HG03342 (cell line): ENCODE measurements around the gene STRN3.
"Not testable (repeated sequence)": the region's sequence is repeated elsewhere in the genome, so short reads cannot be mapped to it uniquely, and the experiment has no call there.

ENCODE experiments used
- ATAC-seq: cut with Tn5 transposase; IDR thresholded peaks from one replicate; pipeline ENCODE4 v1.9.1; 2021; ENCODE audit warnings: mild to moderate bottlenecking, moderate library complexity; ENCODE audit not compliant: unreplicated experiment

STRN3 gene

DNA sequence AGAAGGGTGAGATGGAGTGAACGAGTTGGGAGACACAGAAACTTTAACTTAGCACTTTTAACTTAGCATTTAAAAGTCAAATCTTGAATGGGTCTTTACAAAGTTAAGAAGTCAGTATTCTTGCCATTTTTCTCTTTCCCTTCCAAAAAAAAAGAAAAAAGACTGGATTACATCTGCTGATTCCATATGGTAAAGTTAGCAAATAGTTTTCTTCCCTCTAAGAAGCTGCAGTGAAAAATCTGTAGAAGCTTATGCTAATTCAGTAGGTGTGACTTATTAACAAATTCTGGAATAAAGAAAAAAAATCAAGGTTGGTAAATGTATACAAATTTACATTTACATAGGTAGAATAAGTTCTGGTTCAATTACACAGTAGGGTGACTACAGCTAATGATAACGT lies 100.9 kb downstream of the STRN3 start:
- no peak for ATAC-seq

GRCh38 chr14:30921788-30922187 lies 104.4 kb downstream of the STRN3 start:
- ATAC-seq = no peak

DNA sequence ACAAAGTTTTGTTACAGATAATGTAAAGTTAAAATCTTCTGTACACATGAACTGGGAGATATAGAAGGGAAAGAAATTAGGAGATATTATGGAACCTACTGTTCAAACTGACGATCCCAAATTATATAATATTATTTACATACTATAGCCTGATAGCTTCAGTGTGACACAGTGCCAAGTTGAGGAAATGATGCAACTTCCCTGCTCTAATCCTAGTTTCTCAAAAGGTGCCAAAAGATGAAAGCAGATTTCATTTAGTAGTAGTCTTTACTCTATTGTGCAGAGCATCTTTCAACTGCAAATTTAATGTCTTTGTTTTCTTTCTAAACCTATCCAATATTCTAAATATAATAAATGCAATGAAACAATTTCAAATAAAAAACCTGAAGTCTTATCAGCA lies 104.9 kb downstream of the STRN3 start:
- no peak for ATAC-seq

- ATAC-seq = no peak
Observed at GRCh38 chr14:30915596-30915995, 110.6 kb downstream of the STRN3 start.

DNA sequence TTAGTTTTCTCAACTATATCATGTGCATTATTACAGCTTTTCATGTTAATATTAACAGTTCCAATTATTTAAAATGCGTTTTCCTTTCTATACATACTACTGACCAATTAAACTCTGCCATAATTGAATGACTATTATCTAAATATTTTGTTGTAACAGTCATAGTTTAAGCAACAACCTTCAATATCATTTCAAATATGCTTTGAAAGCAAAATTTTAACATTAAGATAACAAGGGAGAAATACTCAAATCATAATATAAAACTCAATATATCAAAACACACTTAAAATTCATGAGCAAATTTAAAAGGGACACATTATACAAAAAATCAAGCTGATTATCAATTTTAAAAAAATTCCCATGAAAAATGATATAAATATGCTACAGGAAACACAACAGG lies 111.4 kb downstream of the STRN3 start:
- no peak for ATAC-seq

DNA sequence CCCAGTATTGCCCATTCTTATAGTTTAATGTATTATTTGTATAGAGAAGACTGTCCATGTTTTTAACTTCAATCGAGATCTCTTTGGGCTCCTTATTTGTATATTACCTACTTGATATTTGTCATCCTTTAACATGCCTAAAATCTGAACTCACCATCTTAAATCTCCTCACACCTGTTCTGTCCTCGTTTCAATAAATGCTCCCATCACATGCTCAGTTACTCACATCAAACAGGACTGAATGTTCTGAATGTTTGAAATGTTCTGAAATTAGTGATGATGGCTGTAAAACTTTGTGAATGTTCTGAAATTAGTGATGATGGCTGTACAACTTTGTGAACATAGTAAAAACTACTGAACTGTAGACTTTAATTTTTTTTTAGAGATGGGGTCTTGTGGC lies 117.4 kb downstream of the STRN3 start:
- no peak for ATAC-seq

DNA sequence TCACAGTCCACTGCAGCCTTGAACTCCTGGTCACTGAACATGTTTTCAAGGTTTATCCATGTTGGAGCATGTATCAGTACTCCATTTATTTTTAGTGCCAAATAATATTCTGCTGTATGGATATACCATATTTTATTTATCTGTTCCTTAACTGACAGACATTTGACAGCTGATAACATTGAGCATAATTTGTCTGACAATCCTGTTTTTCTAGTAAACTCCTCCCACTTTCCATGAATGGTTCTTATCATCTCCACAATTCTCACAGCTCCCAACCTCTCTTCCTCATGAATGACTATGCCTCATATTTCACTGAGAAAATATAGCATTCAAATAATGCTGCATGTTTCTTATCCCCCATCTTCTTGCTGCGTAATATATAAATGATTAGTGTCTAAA lies 118.5 kb downstream of the STRN3 start:
- ATAC-seq = no peak

- ATAC-seq = no peak
Observed at GRCh38 chr14:30906752-30907658, 119.2 kb downstream of the STRN3 start.

GRCh38 chr14:30903285-30904124 lies 122.7 kb downstream of the STRN3 start:
- ATAC-seq = no peak

DNA sequence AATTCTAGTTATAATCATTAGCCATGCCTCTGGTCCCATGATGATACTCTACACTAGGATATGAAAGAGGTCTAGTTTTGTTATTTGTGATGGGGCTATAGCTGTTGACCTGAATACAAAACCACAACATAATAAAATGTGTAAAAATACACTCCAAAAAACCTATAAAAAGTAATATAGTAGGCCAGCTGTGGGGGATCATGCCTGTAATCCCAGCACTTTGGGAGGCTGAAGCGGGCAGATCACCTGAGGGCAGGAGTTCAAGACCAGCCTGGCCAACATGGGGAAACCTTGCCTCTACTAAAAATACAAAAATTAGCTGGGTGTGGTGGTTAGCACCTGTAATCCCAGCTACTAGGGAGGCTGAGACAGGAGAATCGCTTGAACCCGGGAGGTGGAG lies 129.1 kb downstream of the STRN3 start:
- ATAC-seq = not testable (repeated sequence)

GRCh38 chr14:30896435-30896834 lies 129.7 kb downstream of the STRN3 start:
- ATAC-seq = no peak

DNA sequence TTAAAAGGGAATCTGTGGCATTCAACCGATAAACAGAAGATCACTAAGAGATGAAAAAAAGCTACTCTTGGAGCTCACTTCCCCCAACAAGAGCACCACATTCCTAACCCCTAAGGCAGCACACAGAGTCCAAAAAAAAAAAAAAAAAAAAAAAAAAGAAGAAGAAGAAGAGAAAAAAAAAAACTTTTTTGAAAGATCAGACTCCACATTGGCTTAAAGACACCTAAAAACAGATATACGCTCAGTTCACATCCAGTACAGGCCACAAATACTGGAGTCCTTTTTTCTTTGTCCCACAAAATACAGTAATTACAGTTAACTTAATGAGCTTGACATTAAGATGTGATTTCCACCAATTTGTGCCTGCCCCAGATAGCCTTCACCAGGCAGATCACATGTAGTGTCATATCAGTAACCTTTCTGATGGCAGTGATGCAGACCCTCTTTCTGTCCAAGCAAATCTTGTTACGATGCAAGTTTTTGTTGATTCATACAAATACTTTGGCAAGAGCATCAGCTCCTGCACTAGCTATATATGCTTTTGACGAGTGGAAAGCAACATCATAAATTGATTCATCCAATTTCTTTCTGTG lies 131.2 kb downstream of the STRN3 start:
- no peak for ATAC-seq

DNA sequence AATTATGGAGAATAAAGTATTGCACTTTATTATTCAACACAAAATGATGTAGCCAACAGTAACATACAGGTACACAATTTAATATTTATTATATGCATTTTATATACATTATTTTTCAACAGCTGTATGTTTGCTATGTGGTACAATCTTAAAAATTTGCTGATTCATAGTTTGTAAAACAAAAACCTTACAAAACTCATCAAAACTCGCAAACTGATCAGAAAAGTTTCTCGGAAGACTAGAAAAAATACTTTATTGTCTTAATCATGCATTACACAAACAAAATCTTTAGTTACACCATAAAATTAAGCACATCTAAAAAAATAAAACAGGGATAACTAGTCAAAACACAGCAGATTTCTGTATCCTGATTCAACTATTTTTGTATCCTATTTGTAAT lies 132.4 kb downstream of the STRN3 start:
- no peak for ATAC-seq

GRCh38 chr14:30889244-30889594 lies 137.0 kb downstream of the STRN3 start:
- ATAC-seq = no peak

GRCh38 chr14:30888480-30889243 lies 137.5 kb downstream of the STRN3 start:
- no peak for ATAC-seq

DNA sequence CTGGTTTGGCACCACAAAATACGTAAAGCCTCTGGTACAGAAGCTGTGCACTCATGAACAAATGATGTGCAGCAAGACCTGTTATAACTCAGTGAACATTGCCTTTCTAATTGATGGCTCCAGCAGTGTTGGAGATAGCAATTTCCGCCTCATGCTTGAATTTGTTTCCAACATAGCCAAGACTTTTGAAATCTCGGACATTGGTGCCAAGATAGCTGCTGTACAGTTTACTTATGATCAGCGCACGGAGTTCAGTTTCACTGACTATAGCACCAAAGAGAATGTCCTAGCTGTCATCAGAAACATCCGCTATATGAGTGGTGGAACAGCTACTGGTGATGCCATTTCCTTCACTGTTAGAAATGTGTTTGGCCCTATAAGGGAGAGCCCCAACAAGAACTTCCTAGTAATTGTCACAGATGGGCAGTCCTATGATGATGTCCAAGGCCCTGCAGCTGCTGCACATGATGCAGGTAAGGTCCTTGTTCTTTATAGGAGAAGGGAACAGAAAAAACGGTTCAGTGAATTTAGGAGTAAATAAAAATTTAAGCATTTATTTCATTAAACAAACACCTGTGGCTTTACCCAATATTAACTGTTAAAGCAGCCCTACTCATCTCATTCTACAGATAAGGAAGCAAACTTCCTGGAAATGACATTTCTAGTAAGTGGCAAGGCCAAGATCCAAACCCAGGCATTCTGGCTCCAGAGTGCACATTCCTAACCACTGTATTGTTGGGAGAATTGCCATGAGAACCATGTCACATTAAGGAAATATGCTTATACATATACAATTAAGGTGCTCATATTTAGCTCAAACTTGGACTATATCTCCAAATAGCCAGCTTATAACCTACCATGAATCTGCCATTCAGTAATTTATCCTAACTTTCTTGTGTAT lies 140.1 kb downstream of the STRN3 start:
- ATAC-seq = no peak

DNA sequence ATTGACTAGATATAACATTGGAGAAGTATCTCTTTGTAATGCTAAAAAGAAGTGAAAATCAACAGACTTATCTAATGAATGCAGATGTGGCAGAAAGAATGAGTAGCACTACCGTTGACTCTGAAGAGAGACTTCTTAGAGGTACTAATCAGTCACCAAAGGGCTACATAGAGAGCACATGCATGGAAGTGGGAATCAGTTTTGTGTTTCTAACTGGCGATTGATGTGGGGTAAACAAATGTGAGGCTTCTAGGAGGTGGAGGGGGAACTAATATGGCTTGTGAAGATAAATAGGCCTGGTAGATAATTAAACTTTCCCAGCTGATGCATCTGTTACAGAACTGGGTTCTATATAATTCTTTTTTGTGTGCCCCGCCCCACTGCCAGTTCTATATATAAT lies 141.3 kb downstream of the STRN3 start:
- ATAC-seq = no peak

GRCh38 chr14:30883508-30884294 lies 142.5 kb downstream of the STRN3 start:
- ATAC-seq = no peak

DNA sequence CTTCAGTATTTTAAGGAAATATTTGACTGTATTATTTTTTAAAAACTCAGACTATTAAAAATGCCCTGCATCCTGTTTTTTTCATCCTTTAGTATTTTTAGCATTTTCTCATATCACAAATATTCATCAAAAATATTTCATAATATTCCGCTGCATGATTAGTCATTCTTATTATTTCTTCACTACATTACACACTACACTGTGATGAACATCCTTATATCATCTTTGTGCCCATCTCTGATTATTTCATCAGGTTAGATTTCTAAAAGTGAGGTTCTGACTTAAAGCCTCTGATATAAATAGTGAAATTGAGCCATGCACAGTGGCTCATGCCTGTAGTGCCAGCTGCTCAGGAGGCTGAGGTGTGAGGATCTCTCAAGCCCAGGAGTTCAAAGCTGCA lies 143.7 kb downstream of the STRN3 start:
- ATAC-seq = no peak
